ENCODE measurements around the gene FAIM2. TPM values are rescaled to one million over a fixed set of nuclear protein-coding genes. Genes with fewer than 3 reads are reported as not detected.

Gene FAIM2
- total RNA-seq, 1 experiment from 2014 or later, result 0.49 TPM

- H3K4me1 ChIP-seq (ENCODE audit: control insufficient read depth, insufficient read depth, low read length), result 0 out of 2 replicates have a peak, but pooled peaks cover 7% of the 10 kb centered on the region
- H3K4me3 ChIP-seq (ENCODE audit: low read depth in 2 of 2, low read length in 2 of 2), result no peak overlapping the region
- H3K36me3 ChIP-seq (ENCODE audit: control insufficient read depth, insufficient read depth, low read length), result no peaks in the 10 kb centered on the region
- ChIA-PET POLR2A (interaction anchor here (0.6 kb wide), 1 partner anchor 296 kb away, joined by 6 read pairs; no protein-coding TSS in a partner anchor), CTCF (no interaction called here)
- no peak overlapping the region for H3K27ac ChIP-seq (ENCODE audit: low read length)
- intact Hi-C loops (cut with micrococcal nuclease; ENCODE audit: unreplicated experiment), result no loop called here
- BruUV-seq (replicated peaks), result no TSS peak
- in situ Hi-C loops (cut with HindIII; ENCODE audit: low pct_unique_long_range_greater_than_20kb, low sequenced_read_pairs), result no loop called here
- H3K9me3 ChIP-seq (ENCODE audit: control insufficient read depth, insufficient read depth, low read depth, low read length), result no peaks in the 10 kb centered on the region
- DNase-seq (ENCODE audit: low read depth, low spot score) (no peak), ATAC-seq (no peak)
- TF ChIP-seq REST (IDR thresholded peaks at IDR 0.05; ENCODE audit: insufficient read depth in 1 of 2, low read depth in 2 of 2, low read length in 1 of 2) (no peak), CTCF (IDR thresholded peaks at IDR 0.05) (no peak), TCF7L2 (IDR thresholded peaks at IDR 0.05; ENCODE audit: low read depth, low read length) (no peak), SIN3A (IDR thresholded peaks at IDR 0.05; ENCODE audit: borderline replicate concordance, insufficient read depth, low read depth, low read length) (no peak), POLR2AphosphoS5 (IDR thresholded peaks at IDR 0.05; ENCODE audit: low read depth, low read length) (no peak)
- H3K27me3 ChIP-seq (ENCODE audit: control insufficient read depth, insufficient read depth, low read length), result no peaks in the 10 kb centered on the region
These were observed 5.7 kb upstream of the FAIM2 start for GRCh38 chr12:49909356-49909755.

- BruUV-seq (replicated peaks), result no TSS peak
These were observed 3.7 kb upstream of the FAIM2 start for GRCh38 chr12:49907352-49907751.

More at GRCh38 chr12:49907352-49907751, 3.7 kb upstream of the FAIM2 start:
- ChIA-PET CTCF (no interaction called here), POLR2A (interaction anchor here (0.6 kb wide), 1 partner anchor 36 kb away, joined by 6 read pairs; no protein-coding TSS in a partner anchor)
- Histone ChIP-seq H3K4me1 (ENCODE audit: control insufficient read depth, insufficient read depth, low read length) (no peaks in the 10 kb centered on the region), H3K9me3 (ENCODE audit: control insufficient read depth, insufficient read depth, low read depth, low read length) (no peaks in the 10 kb centered on the region), H3K36me3 (ENCODE audit: control insufficient read depth, insufficient read depth, low read length) (no peaks in the 10 kb centered on the region), H3K27me3 (ENCODE audit: control insufficient read depth, insufficient read depth, low read length) (no peaks in the 10 kb centered on the region), H3K4me3 (ENCODE audit: low read depth in 2 of 2, low read length in 2 of 2) (no peak overlapping the region), H3K27ac (ENCODE audit: low read length) (no peak overlapping the region)
- in situ Hi-C loops (cut with HindIII; ENCODE audit: low pct_unique_long_range_greater_than_20kb, low sequenced_read_pairs) (no loop called here), intact Hi-C loops (cut with micrococcal nuclease; ENCODE audit: unreplicated experiment) (no loop called here)
- DNase-seq (ENCODE audit: low read depth, low spot score), result no peak
- no peak for TF ChIP-seq POLR2AphosphoS5 (IDR thresholded peaks at IDR 0.05; ENCODE audit: low read depth, low read length)
- TF ChIP-seq CTCF (IDR thresholded peaks at IDR 0.05), result no peak
- TF ChIP-seq TCF7L2 (IDR thresholded peaks at IDR 0.05; ENCODE audit: low read depth, low read length), result no peak
- TF ChIP-seq SIN3A (IDR thresholded peaks at IDR 0.05; ENCODE audit: borderline replicate concordance, insufficient read depth, low read depth, low read length), result no peak
- TF ChIP-seq REST (IDR thresholded peaks at IDR 0.05; ENCODE audit: insufficient read depth in 1 of 2, low read depth in 2 of 2, low read length in 1 of 2), result no peak
- no peak for ATAC-seq

Measured in Panc1 (cell line).